Activated naive CD4-positive, alpha-beta T cell treated with anti-CD3 and anti-CD28 coated beads, Interleukin-2, amount 50 U/mL, for 16 hours (primary cell): Measurements from ENCODE around the gene MAP4K4.
"Not testable (repeated sequence)": the region's sequence is repeated elsewhere in the genome, so short reads cannot be mapped to it uniquely, and the experiment has no call there.

Source experiments
- DNase-seq: peaks from one replicate; pipeline ENCODE4 v3.0.0-alpha.2; 2020

The MAP4K4 gene

GRCh38 chr2:101770726-101771125 lies 73.2 kb downstream of the MAP4K4 start:
- no peak for DNase-seq

GRCh38 chr2:101771227-101771902 lies 73.9 kb downstream of the MAP4K4 start:
- DNase-seq = no peak

GRCh38 chr2:101771910-101772321 lies 74.4 kb downstream of the MAP4K4 start:
- no peak for DNase-seq

- no peak for DNase-seq
Observed at GRCh38 chr2:101773137-101773536, 75.6 kb downstream of the MAP4K4 start.

- not testable (repeated sequence) for DNase-seq
Observed at GRCh38 chr2:101773961-101774360, 76.5 kb downstream of the MAP4K4 start.

- no peak for DNase-seq
Observed at GRCh38 chr2:101775092-101775491, 77.6 kb downstream of the MAP4K4 start.

GRCh38 chr2:101775636-101776035 lies 78.1 kb downstream of the MAP4K4 start:
- DNase-seq = no peak

- DNase-seq = no peak
Observed at GRCh38 chr2:101776172-101777043, 78.9 kb downstream of the MAP4K4 start.

GRCh38 chr2:101777337-101777736 lies 79.8 kb downstream of the MAP4K4 start:
- DNase-seq = no peak

GRCh38 chr2:101778102-101778501 lies 80.6 kb downstream of the MAP4K4 start:
- DNase-seq = no peak

GRCh38 chr2:101779190-101779589 lies 81.7 kb downstream of the MAP4K4 start:
- no peak for DNase-seq

- DNase-seq = no peak
Observed at GRCh38 chr2:101779656-101780055, 82.1 kb downstream of the MAP4K4 start.

GRCh38 chr2:101781326-101781725 lies 83.8 kb downstream of the MAP4K4 start:
- no peak for DNase-seq

GRCh38 chr2:101781791-101782426 lies 84.4 kb downstream of the MAP4K4 start:
- no peak for DNase-seq

- DNase-seq = no peak
Observed at GRCh38 chr2:101782427-101782792, 84.9 kb downstream of the MAP4K4 start.

- no peak for DNase-seq
Observed at GRCh38 chr2:101787097-101787496, 89.6 kb downstream of the MAP4K4 start.

GRCh38 chr2:101788565-101788964 lies 91.1 kb downstream of the MAP4K4 start:
- DNase-seq = no peak

GRCh38 chr2:101788995-101789970 lies 91.8 kb downstream of the MAP4K4 start:
- no peak for DNase-seq

GRCh38 chr2:101790416-101790815 lies 92.9 kb downstream of the MAP4K4 start:
- no peak for DNase-seq

GRCh38 chr2:101790857-101791256 lies 93.3 kb downstream of the MAP4K4 start:
- no peak for DNase-seq

- no peak for DNase-seq
Observed at GRCh38 chr2:101792208-101792607, 94.7 kb downstream of the MAP4K4 start.

- no peak for DNase-seq
Observed at GRCh38 chr2:101793277-101793969, 95.9 kb downstream of the MAP4K4 start.
